C4-2B (cell line): ENCODE data around the gene MRPL43.

Experiments used
- ZFX ChIP-seq: fragments of 450-650 bp; IDR thresholded peaks from 2 replicates; pipeline ENCODE4 v1.6.1; 2017
- TF ChIP-seq, protein P1 (sequence below): fragments of 450-650 bp; conservative IDR thresholded peaks from 2 replicates; pipeline ENCODE4 v1.5.1; 2017; ENCODE audit warnings: mild to moderate bottlenecking

DNA sequence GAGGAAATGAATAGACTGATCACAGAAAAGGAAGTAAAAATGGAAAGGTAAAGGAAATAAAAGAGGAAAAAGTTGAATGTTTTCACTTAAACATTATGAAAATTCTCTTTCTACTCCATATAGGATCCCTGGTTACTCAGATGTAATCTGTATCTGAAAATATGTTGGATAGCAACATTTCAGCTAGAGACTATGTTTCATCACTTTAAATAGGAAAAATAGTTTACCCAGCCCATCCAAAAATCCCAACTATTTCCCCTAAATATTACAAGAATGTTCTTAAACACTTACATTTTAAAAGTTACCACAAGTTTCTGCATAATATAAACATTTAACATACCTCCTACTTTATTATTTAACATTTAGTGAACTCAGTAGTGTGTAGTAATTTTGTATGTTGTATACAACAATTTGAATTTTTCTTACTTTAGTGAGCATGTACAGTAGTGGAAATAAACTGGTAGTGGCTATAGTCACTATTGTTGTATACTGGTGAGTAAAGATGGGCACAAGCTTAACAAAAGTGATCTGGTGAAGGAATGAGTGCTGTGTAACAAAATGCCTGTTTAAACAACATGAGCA is 47.4 kb downstream of the MRPL43 start:
- TF ChIP-seq, protein P1, sequence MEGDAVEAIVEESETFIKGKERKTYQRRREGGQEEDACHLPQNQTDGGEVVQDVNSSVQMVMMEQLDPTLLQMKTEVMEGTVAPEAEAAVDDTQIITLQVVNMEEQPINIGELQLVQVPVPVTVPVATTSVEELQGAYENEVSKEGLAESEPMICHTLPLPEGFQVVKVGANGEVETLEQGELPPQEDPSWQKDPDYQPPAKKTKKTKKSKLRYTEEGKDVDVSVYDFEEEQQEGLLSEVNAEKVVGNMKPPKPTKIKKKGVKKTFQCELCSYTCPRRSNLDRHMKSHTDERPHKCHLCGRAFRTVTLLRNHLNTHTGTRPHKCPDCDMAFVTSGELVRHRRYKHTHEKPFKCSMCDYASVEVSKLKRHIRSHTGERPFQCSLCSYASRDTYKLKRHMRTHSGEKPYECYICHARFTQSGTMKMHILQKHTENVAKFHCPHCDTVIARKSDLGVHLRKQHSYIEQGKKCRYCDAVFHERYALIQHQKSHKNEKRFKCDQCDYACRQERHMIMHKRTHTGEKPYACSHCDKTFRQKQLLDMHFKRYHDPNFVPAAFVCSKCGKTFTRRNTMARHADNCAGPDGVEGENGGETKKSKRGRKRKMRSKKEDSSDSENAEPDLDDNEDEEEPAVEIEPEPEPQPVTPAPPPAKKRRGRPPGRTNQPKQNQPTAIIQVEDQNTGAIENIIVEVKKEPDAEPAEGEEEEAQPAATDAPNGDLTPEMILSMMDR, result no peak
- no peak for TF ChIP-seq ZFX
